Measurements from ENCODE around the gene UBE2S.

DNA sequence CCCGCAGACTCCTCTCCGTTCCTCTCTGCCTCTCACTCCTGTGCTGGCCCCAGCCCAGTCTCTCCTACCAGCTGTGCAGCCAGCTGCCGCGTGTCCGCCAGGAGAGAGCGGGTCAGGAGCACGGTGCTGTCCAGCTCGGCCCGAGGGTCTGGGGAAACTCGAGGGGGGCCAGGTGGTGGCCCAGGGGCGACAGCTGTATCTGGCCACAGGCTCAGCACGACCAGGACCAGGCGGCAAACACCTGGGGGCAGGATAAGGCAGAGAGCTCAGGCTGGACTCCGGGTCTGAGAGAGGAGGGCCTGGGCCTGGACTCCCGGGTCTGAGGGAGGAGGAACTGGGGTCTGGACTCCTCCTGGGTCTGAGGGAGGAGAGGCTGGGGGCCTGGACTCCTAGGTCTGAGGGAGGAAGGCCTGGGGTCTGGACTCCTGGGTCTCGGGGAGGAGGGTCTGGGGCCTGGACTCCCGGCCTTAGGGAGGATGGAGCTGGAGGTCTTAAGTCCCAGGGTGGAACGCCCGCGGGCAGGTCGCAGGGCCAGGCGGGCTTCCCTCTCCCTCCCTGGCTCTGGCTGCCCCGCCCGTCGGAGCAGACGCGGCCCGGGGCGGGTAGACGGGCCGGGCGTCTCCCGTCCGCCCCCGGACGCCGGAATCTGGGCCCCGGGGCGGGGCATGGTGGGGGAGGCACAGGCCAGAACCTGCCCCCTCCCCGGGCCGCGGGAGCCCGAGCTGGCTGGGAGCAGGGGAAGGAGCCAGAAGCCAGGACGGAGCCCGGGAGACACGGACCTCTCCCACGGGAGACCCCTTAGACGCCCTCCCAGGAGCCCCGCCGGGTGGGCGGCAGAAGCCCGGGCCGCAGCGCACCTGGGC lies 38.7 kb downstream of the UBE2S start:
- no peak for TF ChIP-seq POLR2A (IDR thresholded peaks at IDR 0.05)
- TF ChIP-seq, protein P1, sequence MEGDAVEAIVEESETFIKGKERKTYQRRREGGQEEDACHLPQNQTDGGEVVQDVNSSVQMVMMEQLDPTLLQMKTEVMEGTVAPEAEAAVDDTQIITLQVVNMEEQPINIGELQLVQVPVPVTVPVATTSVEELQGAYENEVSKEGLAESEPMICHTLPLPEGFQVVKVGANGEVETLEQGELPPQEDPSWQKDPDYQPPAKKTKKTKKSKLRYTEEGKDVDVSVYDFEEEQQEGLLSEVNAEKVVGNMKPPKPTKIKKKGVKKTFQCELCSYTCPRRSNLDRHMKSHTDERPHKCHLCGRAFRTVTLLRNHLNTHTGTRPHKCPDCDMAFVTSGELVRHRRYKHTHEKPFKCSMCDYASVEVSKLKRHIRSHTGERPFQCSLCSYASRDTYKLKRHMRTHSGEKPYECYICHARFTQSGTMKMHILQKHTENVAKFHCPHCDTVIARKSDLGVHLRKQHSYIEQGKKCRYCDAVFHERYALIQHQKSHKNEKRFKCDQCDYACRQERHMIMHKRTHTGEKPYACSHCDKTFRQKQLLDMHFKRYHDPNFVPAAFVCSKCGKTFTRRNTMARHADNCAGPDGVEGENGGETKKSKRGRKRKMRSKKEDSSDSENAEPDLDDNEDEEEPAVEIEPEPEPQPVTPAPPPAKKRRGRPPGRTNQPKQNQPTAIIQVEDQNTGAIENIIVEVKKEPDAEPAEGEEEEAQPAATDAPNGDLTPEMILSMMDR (IDR thresholded peaks at IDR 0.05) = no peak
